Measurements from ENCODE around the gene CD180. TPM values are rescaled to one million over a fixed set of nuclear protein-coding genes. Genes with fewer than 3 reads are reported as not detected.

CD180 gene
- total RNA-seq, 1 experiment from 2014 or later, result not detected

- Histone ChIP-seq H3K4me3 (ENCODE audit: low read depth, low read length) (no peak overlapping the region), H3K27me3 (replicated peaks; ENCODE audit: control insufficient read depth, insufficient read depth, low read length) (no peaks in the 10 kb centered on the region), H3K9me3 (no peaks in the 10 kb centered on the region), H3K36me3 (ENCODE audit: control insufficient read depth, insufficient read depth, low read length) (no peaks in the 10 kb centered on the region), H3K4me1 (peaks cover 2% of the 10 kb centered on the region; the same call in 1 of the 2 replicates)
- H3K4me1 Mint-ChIP-seq (ENCODE audit: low read depth, unreplicated experiment), result peaks cover 19% of the 10 kb centered on the region
- H3K27me3 Mint-ChIP-seq (ENCODE audit: insufficient read depth, unreplicated experiment), result no peaks in the 10 kb centered on the region
- TF ChIP-seq, protein P1, sequence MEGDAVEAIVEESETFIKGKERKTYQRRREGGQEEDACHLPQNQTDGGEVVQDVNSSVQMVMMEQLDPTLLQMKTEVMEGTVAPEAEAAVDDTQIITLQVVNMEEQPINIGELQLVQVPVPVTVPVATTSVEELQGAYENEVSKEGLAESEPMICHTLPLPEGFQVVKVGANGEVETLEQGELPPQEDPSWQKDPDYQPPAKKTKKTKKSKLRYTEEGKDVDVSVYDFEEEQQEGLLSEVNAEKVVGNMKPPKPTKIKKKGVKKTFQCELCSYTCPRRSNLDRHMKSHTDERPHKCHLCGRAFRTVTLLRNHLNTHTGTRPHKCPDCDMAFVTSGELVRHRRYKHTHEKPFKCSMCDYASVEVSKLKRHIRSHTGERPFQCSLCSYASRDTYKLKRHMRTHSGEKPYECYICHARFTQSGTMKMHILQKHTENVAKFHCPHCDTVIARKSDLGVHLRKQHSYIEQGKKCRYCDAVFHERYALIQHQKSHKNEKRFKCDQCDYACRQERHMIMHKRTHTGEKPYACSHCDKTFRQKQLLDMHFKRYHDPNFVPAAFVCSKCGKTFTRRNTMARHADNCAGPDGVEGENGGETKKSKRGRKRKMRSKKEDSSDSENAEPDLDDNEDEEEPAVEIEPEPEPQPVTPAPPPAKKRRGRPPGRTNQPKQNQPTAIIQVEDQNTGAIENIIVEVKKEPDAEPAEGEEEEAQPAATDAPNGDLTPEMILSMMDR (IDR thresholded peaks at IDR 0.05; ENCODE audit: insufficient read depth in 1 of 2, low read depth in 1 of 2, low read length in 1 of 2, severe bottlenecking in 1 of 2, unreplicated experiment in 1 of 2), result no peak
- no TSS peak for BruUV-seq (replicated peaks)
- no peak overlapping the region for H3K4me3 Mint-ChIP-seq (ENCODE audit: unreplicated experiment)
- no peaks in the 10 kb centered on the region for H3K36me3 Mint-ChIP-seq (ENCODE audit: insufficient read depth, unreplicated experiment)
- no peak overlapping the region for H3K27ac Mint-ChIP-seq (ENCODE audit: unreplicated experiment)
- POLR2A ChIA-PET, result no interaction called here
- intact Hi-C loops (cut with micrococcal nuclease; ENCODE audit: unreplicated experiment), result loop anchor here (10.0 kb wide), 1 partner anchor 133 kb away; no protein-coding TSS in a partner anchor
- CTCF ChIA-PET, result no interaction called here
- no peak for DNase-seq
- no peaks in the 10 kb centered on the region for H3K9me3 Mint-ChIP-seq (ENCODE audit: unreplicated experiment)
These were observed 44.7 kb upstream of the CD180 start for GRCh38 chr5:67241326-67241725.

- H3K27me3 ChIP-seq (replicated peaks; ENCODE audit: control insufficient read depth, insufficient read depth, low read length), result no peaks in the 10 kb centered on the region
- H3K4me3 Mint-ChIP-seq (ENCODE audit: unreplicated experiment), result no peak overlapping the region
- intact Hi-C loops (cut with micrococcal nuclease; ENCODE audit: unreplicated experiment), result loop anchor here (10.0 kb wide), 1 partner anchor 134 kb away; no protein-coding TSS in a partner anchor
These were observed 44.2 kb upstream of the CD180 start for GRCh38 chr5:67240846-67241245.

GRCh38 chr5:67240065-67240464 is 43.5 kb upstream of the CD180 start:
- H3K4me1 Mint-ChIP-seq (ENCODE audit: low read depth, unreplicated experiment), result peaks cover 26% of the 10 kb centered on the region
- H3K4me1 ChIP-seq, result peaks cover 15% of the 10 kb centered on the region
- DNase-seq, result no peak
- POLR2A ChIA-PET, result no interaction called here
- H3K4me3 ChIP-seq (ENCODE audit: low read depth, low read length), result no peak overlapping the region
- no peaks in the 10 kb centered on the region for H3K9me3 ChIP-seq
- TF ChIP-seq, protein P1 (IDR thresholded peaks at IDR 0.05; ENCODE audit: insufficient read depth in 1 of 2, low read depth in 1 of 2, low read length in 1 of 2, severe bottlenecking in 1 of 2, unreplicated experiment in 1 of 2), result no peak
- H3K27me3 Mint-ChIP-seq (ENCODE audit: insufficient read depth, unreplicated experiment), result no peaks in the 10 kb centered on the region
- H3K4me3 Mint-ChIP-seq (ENCODE audit: unreplicated experiment), result no peak overlapping the region
- CTCF ChIA-PET, result no interaction called here
- no peak overlapping the region for H3K27ac Mint-ChIP-seq (ENCODE audit: unreplicated experiment)
- BruUV-seq (replicated peaks), result no TSS peak
- intact Hi-C loops (cut with micrococcal nuclease; ENCODE audit: unreplicated experiment), result loop anchor here (10.0 kb wide), 1 partner anchor 135 kb away; no protein-coding TSS in a partner anchor
- H3K27me3 ChIP-seq (replicated peaks; ENCODE audit: control insufficient read depth, insufficient read depth, low read length), result no peaks in the 10 kb centered on the region
- no peaks in the 10 kb centered on the region for H3K9me3 Mint-ChIP-seq (ENCODE audit: unreplicated experiment)
- H3K36me3 Mint-ChIP-seq (ENCODE audit: insufficient read depth, unreplicated experiment), result no peaks in the 10 kb centered on the region
- H3K36me3 ChIP-seq (ENCODE audit: control insufficient read depth, insufficient read depth, low read length), result no peaks in the 10 kb centered on the region

More at GRCh38 chr5:67240846-67241245, 44.2 kb upstream of the CD180 start:
- H3K36me3 ChIP-seq (ENCODE audit: control insufficient read depth, insufficient read depth, low read length), result no peaks in the 10 kb centered on the region
- no peaks in the 10 kb centered on the region for H3K9me3 ChIP-seq
- POLR2A ChIA-PET, result no interaction called here
- Mint-ChIP-seq H3K27ac (ENCODE audit: unreplicated experiment) (no peak overlapping the region), H3K27me3 (ENCODE audit: insufficient read depth, unreplicated experiment) (no peaks in the 10 kb centered on the region), H3K36me3 (ENCODE audit: insufficient read depth, unreplicated experiment) (no peaks in the 10 kb centered on the region), H3K4me1 (ENCODE audit: low read depth, unreplicated experiment) (peaks cover 23% of the 10 kb centered on the region), H3K9me3 (ENCODE audit: unreplicated experiment) (no peaks in the 10 kb centered on the region)
- peaks cover 7% of the 10 kb centered on the region for H3K4me1 ChIP-seq
- BruUV-seq (replicated peaks), result no TSS peak
- H3K4me3 ChIP-seq (ENCODE audit: low read depth, low read length), result no peak overlapping the region
- TF ChIP-seq, protein P1 (IDR thresholded peaks at IDR 0.05; ENCODE audit: insufficient read depth in 1 of 2, low read depth in 1 of 2, low read length in 1 of 2, severe bottlenecking in 1 of 2, unreplicated experiment in 1 of 2), result no peak
- DNase-seq, result no peak
- CTCF ChIA-PET, result no interaction called here

Data from Caco-2 (cell line).